OCI-LY7 (cell line): ENCODE data around the gene KRTAP12-2. TPM values are rescaled to one million over a fixed set of nuclear protein-coding genes. Genes with fewer than 3 reads are reported as not detected.

Experiments used
- BruUV-seq: library from RNA; stranded (reverse); fragments of 400-500 nt; replicated peaks from 2 replicates; lab custom pipeline; 2021; lab: Mats Ljungman, UMichigan
- CTCF ChIA-PET: fragments of 300-600 bp; sonication (Branson Sonifier 250); formaldehyde crosslinking; loops from one replicate; lab custom pipeline; 2022; ENCODE audit warnings: antibody characterized with exemption; ENCODE audit not compliant: unreplicated experiment; lab: Charles Lee
- POLR2A ChIA-PET: fragments of 300-600 bp; sonication (Branson Sonifier 250); formaldehyde crosslinking; loops from one replicate; lab custom pipeline; 2022; ENCODE audit warnings: antibody characterized with exemption; lab: Charles Lee
- DNase-seq: peaks from one replicate; pipeline ENCODE4 v3.0.0-alpha.2; 2015; ENCODE audit warnings: low spot score
- H2AFZ ChIP-seq: fragments of 200-600 bp; sonication (generic), shearing (Covaris generic); 2 replicates; pipeline ENCODE4 v1.6.1; 2014; ENCODE audit warnings: mild to moderate bottlenecking, antibody characterized with exemption, low read length, moderate library complexity
- H3K27ac ChIP-seq: fragments of 200-600 bp; sonication (generic); 2 replicates; pipeline ENCODE4 v1.5.1; 2014; ENCODE audit warnings: mixed run types, low read depth, mild to moderate bottlenecking, moderate library complexity, low read length, inconsistent platforms; ENCODE audit not compliant: poor library complexity, severe bottlenecking
- H3K36me3 ChIP-seq: fragments of 200-600 bp; sonication (generic); 2 replicates; pipeline ENCODE4 v1.6.1; 2014; ENCODE audit warnings: mild to moderate bottlenecking, antibody characterized with exemption, low read length, moderate library complexity, mixed read lengths; ENCODE audit not compliant: insufficient read depth
- H3K4me1 ChIP-seq: fragments of 200-600 bp; sonication (generic); 2 replicates; pipeline ENCODE4 v1.5.1; 2014; ENCODE audit warnings: mild to moderate bottlenecking, low read length; ENCODE audit not compliant: insufficient read depth, poor library complexity, severe bottlenecking
- H3K4me2 ChIP-seq: fragments of 200-600 bp; sonication (generic); 2 replicates; pipeline ENCODE4 v1.6.1; 2014; ENCODE audit warnings: mild to moderate bottlenecking, low read length
- H3K4me3 ChIP-seq: fragments of 200-600 bp; sonication (generic); 2 replicates; pipeline ENCODE4 v1.5.1; 2014; ENCODE audit warnings: mild to moderate bottlenecking, low read depth, low read length; ENCODE audit not compliant: poor library complexity, severe bottlenecking
- H3K79me2 ChIP-seq: fragments of 200-600 bp; sonication (generic); 2 replicates; pipeline ENCODE4 v1.6.1; 2016; ENCODE audit warnings: low read depth, mild to moderate bottlenecking, low read length, moderate library complexity, mixed read lengths; ENCODE audit not compliant: insufficient read depth
- H3K9me2 ChIP-seq: fragments of 200-600 bp; sonication (generic); 2 replicates; pipeline ENCODE4 v1.6.1; 2016; ENCODE audit warnings: mild to moderate bottlenecking, low read length, mixed read lengths; ENCODE audit not compliant: insufficient read depth
- H3K9me3 ChIP-seq: fragments of 200-600 bp; sonication (generic); 2 replicates; pipeline ENCODE4 v1.6.1; 2014; ENCODE audit warnings: mild to moderate bottlenecking, mixed run types, low read length, mixed read lengths
- H4K20me1 ChIP-seq: fragments of 200-600 bp; sonication (generic); 2 replicates; pipeline ENCODE4 v1.6.1; 2014; ENCODE audit warnings: mild to moderate bottlenecking, antibody characterized with exemption, low read length, moderate library complexity, mixed read lengths; ENCODE audit not compliant: insufficient read depth
- CTCF ChIP-seq: fragments of 200-600 bp; sonication (generic); conservative IDR thresholded peaks from 2 replicates; pipeline ENCODE4 v1.5.1; 2014; ENCODE audit warnings: mild to moderate bottlenecking, antibody characterized with exemption, low read length, moderate library complexity, mixed read lengths
- EZH2phosphoT487 ChIP-seq: fragments of 200-600 bp; sonication (generic); IDR thresholded peaks from 2 replicates; pipeline ENCODE4 v1.6.1; 2018; ENCODE audit warnings: low read depth, borderline replicate concordance, mild to moderate bottlenecking, mixed run types, antibody characterized with exemption, low read length, moderate library complexity, mixed read lengths
- intact Hi-C: fragments of 100-400 bp; cut with micrococcal nuclease; formaldehyde crosslinking; loops from one replicate; pipeline ENCODE4 v1.10.0; 2022; ENCODE audit not compliant: unreplicated experiment
- total RNA-seq, 2 experiments: library from RNA; depleted of rRNA in 1 of 2; stranded (reverse); fragments of >200 nt in 1 of 2; shearing (Covaris generic) in 1 of 2; gene quantifications; 2 replicates each; pipeline ENCODE4 v1.2.3, GENCODE V29; 2014 to 2022

The KRTAP12-2 gene
- total RNA-seq, 2 experiments from 2014 or later, result not detected

- no peaks in the 10 kb centered on the region for H3K36me3 ChIP-seq
- no peaks in the 10 kb centered on the region for H3K9me3 ChIP-seq
- no peaks in the 10 kb centered on the region; the same call in 1 of the 2 replicates for H3K9me2 ChIP-seq
- no peaks in the 10 kb centered on the region for H3K79me2 ChIP-seq
- intact Hi-C loops, result no loop called here
- H4K20me1 ChIP-seq, result no peaks in the 10 kb centered on the region
- no peak overlapping the region for H3K4me3 ChIP-seq
- no TSS peak for BruUV-seq
- DNase-seq, result no peak
- H2AFZ ChIP-seq, result no peak overlapping the region
- ChIA-PET CTCF (no interaction called here), POLR2A (no interaction called here)
- H3K4me2 ChIP-seq, result no peak overlapping the region
- no peak overlapping the region for H3K27ac ChIP-seq
- TF ChIP-seq CTCF (no peak), EZH2phosphoT487 (no peak)
- H3K4me1 ChIP-seq, result no peaks in the 10 kb centered on the region
Measured at GRCh38 chr21:44671911-44672310, 5.2 kb upstream of the KRTAP12-2 start.

DNA sequence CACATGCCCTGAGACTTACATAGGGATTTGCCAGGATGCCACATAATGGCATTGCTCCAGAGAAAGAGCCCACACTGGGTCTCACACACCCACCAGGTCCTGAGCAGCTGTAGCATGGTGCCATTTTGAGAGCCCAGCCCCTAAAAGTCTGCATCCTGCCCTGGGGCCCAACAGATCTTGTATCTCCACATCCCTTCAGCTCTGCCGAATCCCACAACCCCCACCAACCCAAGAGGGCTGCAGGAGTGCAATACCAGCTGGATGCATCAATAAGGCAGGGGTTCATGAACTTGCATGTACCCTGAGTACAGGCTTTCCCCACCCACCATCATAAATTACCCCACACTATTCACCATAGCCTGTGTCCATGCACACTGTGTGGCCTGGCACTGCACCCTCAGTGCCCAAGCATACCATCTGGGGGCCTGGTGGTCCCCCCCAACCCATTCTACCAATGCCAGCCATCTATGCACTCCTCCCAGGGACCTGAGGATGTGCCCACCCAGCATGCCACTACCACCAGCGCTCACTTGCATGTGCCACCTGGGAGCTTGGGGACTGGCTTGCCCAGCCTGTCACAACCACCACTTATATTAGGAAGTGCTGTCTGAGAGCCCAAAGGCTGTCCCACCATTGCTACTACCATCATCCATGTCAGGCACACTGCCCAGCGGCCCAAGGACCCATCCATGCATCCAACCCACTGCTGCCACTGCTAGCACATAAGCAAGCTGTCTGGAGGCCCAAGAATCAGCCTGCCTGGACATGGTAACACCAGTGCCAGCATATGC, 4.1 kb upstream of the KRTAP12-2 start:
- H3K4me3 ChIP-seq, result no peak overlapping the region
- no TSS peak for BruUV-seq
- no peaks in the 10 kb centered on the region for H4K20me1 ChIP-seq
- H3K36me3 ChIP-seq, result no peaks in the 10 kb centered on the region
- H3K4me2 ChIP-seq, result no peak overlapping the region
- no peaks in the 10 kb centered on the region for H3K9me3 ChIP-seq
- intact Hi-C loops, result no loop called here
- no peaks in the 10 kb centered on the region for H3K79me2 ChIP-seq
- TF ChIP-seq EZH2phosphoT487 (no peak), CTCF (no peak)
- DNase-seq, result no peak
- H3K27ac ChIP-seq, result no peak overlapping the region
- POLR2A ChIA-PET, result no interaction called here
- no peaks in the 10 kb centered on the region for H3K4me1 ChIP-seq
- CTCF ChIA-PET, result no interaction called here
- H2AFZ ChIP-seq, result no peak overlapping the region
- H3K9me2 ChIP-seq, result no peaks in the 10 kb centered on the region; the same call in 1 of the 2 replicates

DNA sequence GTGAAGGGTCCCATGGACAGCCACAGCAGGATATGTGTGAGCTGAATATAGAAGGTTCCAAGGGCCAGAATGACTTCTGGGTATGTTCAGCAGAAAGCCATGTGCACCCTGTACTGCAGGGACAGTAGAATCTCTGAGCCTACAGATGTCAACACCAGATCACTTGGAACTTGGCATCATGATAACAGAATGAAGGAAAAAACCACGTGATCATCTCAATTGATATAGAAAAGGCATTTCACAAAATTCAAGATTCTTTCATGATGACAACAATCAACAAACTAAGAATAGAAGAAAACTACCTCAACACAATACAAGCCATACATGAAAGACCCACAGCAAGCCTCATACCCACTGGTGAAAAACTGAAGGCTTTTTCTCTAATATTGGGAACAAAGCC, 885 bp upstream of the KRTAP12-2 start:
- no peak for TF ChIP-seq EZH2phosphoT487
- no peak for TF ChIP-seq CTCF
- POLR2A ChIA-PET, result no interaction called here
- Histone ChIP-seq H3K4me1 (no peaks in the 10 kb centered on the region), H3K36me3 (no peaks in the 10 kb centered on the region), H3K4me3 (no peak overlapping the region), H2AFZ (no peak overlapping the region), H3K27ac (no peak overlapping the region), H3K79me2 (no peaks in the 10 kb centered on the region), H3K9me3 (no peaks in the 10 kb centered on the region), H3K4me2 (no peak overlapping the region), H3K9me2 (no peaks in the 10 kb centered on the region), H4K20me1 (no peaks in the 10 kb centered on the region)
- intact Hi-C loops, result no loop called here
- no TSS peak for BruUV-seq
- CTCF ChIA-PET, result no interaction called here
- DNase-seq, result no peak
